Kidney capillary endothelial cell (primary cell): ENCODE measurements around the gene PHKG1.
"Not testable (repeated sequence)": the region's sequence is repeated elsewhere in the genome, so short reads cannot be mapped to it uniquely, and the experiment has no call there.

ENCODE experiments used
- DNase-seq: peaks from one replicate; pipeline ENCODE4 v3.0.0-alpha.2; 2018; ENCODE audit warnings: low spot score

PHKG1 gene

DNA sequence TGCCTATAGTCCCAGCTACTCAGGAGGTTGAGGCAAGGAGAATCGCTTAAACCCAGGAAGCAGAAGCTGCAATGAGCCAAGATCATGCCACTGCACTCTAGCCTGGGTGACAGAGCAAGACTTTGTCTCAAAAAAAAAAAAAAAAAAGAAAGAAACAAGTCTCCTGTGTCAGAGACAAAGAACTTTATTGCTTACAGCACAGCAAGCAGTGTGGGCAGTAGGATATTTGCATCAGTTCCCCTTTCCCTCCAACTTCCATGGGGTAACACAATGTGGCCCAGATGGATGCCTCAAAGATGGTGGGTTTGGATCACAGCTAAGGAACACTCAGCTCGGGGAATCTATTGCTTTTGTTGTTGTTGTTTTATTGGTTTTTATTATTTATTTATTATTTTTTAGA, 47.0 kb downstream of the PHKG1 start:
- not testable (repeated sequence) for DNase-seq

DNA sequence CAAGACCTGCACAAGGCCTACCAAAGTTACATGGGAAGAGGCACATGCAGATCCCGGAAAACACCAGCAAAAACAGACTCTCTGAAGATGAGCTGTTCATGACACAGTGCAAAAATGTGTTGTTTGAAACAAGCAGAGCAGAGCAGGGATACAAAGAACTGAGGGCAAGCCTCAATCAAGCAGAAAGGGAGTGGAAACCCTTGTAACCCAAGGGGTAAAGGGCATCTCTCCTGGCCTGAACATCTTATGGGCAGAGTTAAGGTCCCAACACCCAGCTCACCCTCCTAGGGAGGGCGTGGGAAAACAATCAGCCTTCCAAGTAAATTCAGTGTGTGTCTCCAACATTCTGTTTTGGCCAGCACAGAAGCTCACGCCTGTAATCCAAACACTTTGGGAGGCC, 52.0 kb downstream of the PHKG1 start:
- no peak for DNase-seq

DNA sequence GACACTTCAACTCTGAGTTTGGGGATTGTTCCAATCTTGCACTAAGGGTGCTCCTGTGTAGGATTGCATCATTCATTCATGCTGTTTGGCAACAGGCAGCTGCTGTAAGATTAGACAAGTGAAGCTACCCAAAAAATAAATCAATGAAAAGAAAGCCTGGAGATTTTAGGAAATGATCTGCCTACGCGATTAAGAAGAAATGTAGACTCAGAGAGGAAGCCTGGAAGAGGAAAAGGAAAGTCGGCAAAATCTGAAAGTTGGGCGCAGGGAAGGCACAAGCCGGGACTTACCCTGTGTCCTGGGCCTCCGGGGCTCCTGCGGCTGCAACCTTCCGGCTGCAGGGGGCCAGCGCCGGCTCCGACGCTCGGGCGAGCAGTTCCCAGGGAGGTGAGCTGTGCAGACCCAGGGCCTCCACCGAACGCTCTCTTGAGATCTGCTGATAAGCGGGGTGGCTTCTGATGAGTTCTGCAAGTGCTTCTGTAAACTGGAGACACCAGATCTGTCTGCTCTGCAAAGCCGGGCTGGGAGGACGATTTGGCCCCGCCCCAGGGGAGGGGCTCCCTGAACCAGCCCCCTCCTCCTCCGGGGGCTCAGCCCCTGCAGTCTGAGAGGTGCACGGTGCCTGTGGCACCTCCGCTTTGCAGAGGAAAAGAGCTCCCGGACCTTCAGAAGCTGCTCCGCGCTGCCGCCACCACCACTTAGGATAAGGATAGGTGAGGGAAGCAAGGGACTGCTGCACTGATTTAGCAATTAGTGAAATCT, 58.9 kb downstream of the PHKG1 start:
- DNase-seq: peak; percentile 40

DNA sequence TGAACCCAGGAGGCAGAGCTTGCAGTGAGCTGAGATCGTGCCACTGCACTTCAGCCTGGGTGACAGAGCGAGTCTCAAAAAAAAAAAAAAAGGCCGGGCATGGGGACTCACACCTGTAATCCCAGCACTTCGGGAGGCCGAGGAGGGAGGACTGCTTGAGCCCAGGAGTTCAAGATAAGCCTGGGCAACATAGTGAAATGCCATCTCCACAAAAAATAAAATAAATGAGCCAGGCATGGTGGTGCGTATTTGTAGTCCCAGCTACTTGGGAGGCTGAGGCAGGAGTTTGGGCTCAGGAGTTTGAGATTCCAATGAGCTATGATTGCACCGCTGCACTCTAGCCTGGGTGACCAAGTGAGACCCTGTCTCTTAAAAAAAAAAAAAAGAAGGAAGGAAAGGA, 60.2 kb downstream of the PHKG1 start:
- DNase-seq: not testable (repeated sequence)

DNA sequence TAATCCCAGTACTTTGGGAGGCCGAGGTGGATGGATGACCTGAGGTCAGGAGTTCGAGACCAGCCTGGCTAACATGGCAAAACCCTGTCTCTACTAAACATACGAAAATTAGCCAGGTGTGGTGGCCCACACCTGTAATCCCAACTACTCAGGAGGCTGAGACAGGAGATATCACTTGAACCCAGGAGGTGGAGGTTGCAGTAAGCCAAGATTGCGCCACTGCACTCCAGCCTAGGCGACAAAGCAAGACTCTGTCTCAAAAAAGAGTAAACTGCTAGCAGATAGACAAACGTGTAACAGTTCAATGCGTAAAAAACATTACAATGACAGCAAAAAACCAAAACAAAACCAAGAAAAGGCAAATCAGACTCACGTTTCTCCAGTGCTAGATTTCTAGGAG, 61.2 kb downstream of the PHKG1 start:
- DNase-seq: not testable (repeated sequence)

DNA sequence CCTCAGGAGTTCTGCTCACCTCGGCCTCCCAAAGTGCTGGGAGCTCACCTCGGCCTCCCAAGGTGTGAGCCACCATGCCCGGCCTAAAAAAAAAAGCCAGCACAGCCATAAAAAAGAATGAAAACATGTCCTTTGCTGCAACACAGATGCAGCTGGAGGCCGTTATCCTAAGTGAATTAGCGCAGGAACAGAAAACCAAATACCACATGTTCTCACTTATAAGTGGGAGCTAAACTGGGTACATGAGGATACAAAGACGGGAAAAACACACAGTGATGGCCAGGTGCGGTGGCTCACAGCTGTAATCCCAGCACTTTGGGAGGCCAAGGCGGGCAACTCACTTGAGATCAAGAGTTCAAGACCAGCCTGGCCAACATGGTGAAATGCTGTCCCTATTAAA, 62.4 kb downstream of the PHKG1 start:
- DNase-seq: no peak
